CD4-positive, alpha-beta T cell treated with Interleukin-15 for 4 hours (primary cell): ENCODE results near the gene SAP30L.

ENCODE experiments used
- DNase-seq: peaks from one replicate; pipeline ENCODE4 v3.0.0-alpha.2; 2020; ENCODE audit warnings: low spot score

Gene SAP30L

DNA sequence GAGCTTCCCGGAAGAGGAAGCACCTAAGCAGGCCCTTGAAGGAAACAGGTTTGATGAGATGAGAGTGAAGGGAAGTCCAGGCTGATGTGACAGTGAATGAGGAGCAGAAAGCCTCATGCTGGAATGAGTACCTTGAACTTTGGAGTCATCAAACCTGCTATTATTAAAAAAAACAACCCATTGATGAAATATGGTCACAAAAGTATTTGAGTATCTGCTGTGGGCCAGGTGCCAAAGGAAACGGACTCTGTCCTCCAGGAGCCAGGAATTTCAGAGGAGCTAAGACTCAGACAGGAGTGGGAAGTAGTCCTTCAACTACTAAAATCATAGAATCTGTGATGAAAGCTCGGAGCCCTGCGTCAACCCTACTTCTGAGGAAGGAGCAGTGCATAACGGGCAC, 20.4 kb downstream of the SAP30L start:
- DNase-seq = no peak

GRCh38 chr5:154466671-154467070, 20.9 kb downstream of the SAP30L start:
- no peak for DNase-seq

- DNase-seq = peak; percentile 68
Measured at GRCh38 chr5:154467655-154468354, 22.0 kb downstream of the SAP30L start.

GRCh38 chr5:154470137-154470536, 24.3 kb downstream of the SAP30L start:
- no peak for DNase-seq

DNA sequence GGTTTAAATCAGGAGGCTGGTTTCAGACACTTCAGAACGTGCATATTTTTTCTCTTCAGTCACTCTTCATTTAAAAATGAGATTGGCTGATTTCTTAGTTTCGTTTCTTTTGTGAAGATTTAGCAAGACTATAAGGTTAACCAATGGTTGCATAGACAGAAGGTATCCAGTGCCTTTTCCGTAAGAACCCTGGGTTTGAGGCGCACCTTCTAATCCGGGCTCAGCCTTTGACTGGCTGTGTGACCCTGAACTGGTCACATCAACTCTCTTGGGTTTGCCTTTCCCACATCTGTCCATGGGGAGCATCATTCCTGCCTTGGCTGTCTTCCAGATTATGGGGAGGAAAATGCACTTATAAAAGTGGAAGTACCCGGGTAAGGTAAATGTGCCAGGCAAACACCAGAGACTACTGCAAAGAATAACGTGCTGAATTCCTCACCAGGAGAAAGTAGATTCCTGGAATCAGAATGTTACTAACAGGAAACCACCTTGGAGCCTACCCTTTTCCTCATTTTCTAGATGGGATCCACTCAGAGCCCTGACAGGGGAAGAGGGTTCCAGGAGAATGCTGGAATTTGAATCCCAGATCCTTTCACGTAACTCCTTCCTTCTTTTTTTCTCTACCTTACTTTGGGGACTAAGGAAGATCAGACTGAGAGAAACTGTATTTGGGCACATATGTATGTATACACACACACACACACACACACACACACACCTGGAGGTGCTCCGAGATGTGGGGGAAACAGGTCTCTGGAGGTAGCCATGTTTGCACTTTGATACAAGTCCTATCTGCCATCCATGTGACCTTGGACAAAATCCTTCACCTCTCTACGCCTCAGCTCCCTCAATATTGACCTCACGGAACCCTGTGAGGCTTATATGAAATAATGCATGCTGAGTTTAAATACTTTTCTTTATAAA, 25.4 kb downstream of the SAP30L start:
- no peak for DNase-seq

GRCh38 chr5:154472871-154473580, 27.2 kb downstream of the SAP30L start:
- no peak for DNase-seq

DNA sequence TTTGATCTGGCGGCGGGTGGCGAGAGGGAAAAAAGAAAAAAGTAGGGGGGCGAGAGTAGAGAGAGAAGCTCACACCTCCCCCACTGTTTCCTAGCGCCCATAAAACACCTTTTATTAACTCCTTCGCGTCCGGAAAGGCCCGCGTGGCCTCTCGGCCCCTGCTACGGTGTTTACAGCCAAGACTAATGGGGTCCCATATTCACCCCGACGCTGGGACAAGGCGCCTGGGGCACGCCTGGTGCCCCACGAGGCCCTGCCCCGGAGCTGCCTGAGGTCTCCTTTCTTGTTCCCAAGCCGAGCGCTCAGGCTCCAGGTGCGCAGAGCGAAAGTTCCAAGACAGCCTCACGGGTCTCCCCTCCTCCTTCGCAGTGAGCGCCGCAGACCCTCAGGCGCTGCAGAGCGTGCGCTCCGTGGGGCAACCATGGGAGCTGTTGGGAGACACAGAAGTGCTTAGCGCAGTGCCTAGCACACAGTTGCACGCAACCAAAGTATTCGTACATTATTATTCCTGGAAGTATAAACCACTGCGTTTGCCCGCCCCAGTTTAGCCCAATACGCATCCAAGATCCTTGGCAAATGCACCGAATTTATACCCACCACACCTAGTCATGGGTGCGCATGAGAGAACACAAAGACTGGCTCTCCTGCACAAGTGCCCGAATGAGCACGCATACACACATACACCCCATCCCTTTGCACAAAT, 27.9 kb downstream of the SAP30L start:
- DNase-seq = no peak

DNA sequence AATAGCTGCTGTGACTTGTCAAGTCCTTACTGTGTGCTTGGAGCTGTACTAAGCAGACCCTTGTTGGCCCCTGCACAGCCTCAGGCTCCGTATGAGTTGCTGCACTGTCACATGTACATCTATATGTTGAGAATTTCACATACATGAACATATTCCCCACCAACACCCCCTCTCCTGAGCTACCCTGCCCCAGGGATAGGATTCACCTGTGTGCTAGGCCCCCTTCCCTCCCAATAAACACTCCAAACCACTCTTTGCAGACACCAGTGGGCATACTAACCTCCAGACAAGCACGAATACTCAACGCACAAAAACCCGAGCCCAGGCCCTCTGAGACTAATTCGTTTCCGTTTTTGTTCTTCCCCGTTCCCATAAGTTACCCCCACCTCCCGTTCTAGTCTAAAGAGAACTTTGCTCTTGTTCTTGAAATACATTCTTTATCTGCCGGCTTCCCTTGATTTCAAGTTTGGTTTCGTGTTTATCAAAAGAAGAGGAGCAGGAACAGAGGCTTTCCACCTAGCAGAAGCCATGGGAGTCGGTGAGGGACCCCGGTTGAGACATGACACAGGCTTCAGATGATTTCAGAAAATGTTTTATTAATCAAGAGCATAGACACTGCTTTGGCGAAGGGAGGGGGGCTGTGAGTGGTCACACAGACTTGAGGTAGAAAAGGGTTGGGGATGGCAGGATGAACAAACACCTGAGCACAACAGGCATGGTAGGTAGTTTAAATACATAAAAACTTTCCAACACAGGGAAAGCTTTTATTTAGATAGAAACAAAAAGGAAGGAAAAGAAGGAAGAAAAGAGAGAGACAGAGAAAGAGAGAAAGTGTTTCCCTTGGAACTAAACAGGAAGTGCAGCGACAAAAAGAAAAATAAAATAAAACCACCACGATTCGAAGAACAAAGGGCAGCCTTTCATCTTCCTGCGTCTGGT, 28.9 kb downstream of the SAP30L start:
- DNase-seq = no peak

GRCh38 chr5:154475591-154476353, 30.0 kb downstream of the SAP30L start:
- DNase-seq = no peak

DNA sequence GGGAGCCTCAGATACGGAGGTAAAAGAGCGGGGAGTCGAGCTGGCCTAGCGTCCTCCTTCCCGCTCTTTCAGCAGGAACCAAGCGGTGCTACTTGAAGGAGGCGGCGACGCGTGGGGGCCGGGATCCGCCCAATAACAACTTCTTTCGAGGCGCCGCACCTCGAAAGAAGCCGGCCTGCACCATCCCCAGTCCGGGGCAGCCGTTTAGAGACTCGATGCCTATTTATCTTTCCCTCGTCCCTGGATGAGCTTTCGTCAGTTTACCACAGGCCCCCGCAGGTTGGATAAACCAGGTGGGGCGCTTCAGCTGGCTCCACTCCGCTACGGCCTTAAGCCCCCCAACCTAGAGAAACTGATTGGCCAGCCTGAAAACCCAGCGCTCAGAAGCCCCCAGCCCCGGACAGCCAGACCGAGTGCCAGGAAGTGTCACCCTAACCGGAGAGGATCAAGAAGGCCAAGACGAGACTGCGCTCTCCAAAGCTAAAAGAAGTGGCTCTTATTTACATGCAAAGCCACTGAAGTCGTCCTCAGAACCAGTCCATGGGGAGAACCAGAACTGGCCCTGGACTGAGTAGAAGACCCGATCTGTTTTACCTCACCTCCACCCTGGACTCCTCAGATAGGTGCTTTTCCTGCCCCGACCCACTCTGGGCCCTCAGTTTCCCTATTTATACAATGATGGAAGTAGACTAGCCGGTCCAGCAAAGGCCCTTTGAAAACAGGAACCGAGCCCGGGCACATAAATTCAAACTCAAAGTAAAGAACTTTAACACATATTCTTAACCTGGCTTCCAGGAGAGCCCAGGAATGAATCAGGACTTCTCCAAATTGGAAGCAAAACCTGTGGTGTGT, 30.8 kb downstream of the SAP30L start:
- DNase-seq = no peak

- no peak for DNase-seq
Measured at GRCh38 chr5:154477382-154478223, 31.8 kb downstream of the SAP30L start.

GRCh38 chr5:154478224-154478565, 32.4 kb downstream of the SAP30L start, which contains the start of gene HAND1:
Gene HAND1 (minus strand): TSS chr5:154478227. CDS start chr5:154478008, 219 bp downstream.
- DNase-seq = no peak

DNA sequence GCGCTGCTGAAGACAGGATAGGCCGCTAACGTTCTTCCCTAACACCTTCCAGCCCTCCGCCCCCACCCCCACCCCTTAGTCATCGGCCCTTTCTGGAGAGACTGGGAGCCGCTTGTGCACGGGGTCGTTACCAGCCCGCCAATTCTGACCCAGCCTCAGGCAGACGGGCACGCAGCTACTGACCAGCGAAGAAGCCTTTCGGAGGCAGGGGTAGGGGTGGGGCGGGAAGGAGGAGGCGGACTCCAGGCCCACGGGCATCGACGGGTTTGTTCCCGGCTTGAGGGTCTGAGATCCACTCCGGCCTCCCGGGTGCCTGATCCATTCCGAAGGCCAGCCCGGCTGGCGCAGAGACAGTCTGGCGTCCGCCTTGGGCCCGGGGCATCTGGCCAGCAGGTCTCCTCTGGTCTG, 33.0 kb downstream of the SAP30L start:
- DNase-seq = no peak

DNA sequence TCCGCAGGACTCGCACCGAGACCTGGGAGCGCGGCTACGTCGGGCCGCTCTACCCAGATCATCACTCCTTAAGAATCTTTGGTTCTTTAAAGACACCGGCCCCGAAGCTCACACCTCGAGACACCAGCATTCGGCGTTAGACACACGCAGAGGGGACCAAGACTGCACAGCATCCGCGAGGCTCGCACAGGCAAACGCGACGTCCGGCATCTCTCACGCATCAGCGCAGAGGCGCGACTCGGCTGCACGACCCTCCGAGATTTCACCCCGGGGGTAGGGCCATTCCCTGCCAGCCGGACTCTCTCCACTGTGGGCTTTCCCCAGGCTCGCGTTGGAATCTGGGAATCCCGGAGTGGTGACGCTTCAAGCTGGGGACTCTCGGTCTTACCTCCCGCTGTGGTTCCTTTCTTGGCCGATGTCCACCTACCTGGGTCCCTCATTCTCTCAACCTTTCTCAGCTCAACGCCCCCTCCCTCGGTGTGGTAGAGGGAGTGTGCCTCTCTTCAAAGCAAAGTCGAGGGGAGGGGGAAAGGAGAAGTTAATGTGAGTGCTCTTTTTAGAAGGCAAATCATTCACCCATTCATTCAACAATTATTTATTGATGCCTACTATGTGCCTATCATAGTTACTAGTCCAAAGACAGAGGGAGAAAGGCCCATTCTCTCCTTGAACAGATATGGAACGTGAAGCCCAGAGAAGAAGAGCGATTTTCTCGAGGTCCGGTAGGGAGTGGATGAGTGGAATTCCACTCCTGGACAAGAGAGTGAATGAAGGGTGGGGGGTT, 33.6 kb downstream of the SAP30L start:
- no peak for DNase-seq

DNA sequence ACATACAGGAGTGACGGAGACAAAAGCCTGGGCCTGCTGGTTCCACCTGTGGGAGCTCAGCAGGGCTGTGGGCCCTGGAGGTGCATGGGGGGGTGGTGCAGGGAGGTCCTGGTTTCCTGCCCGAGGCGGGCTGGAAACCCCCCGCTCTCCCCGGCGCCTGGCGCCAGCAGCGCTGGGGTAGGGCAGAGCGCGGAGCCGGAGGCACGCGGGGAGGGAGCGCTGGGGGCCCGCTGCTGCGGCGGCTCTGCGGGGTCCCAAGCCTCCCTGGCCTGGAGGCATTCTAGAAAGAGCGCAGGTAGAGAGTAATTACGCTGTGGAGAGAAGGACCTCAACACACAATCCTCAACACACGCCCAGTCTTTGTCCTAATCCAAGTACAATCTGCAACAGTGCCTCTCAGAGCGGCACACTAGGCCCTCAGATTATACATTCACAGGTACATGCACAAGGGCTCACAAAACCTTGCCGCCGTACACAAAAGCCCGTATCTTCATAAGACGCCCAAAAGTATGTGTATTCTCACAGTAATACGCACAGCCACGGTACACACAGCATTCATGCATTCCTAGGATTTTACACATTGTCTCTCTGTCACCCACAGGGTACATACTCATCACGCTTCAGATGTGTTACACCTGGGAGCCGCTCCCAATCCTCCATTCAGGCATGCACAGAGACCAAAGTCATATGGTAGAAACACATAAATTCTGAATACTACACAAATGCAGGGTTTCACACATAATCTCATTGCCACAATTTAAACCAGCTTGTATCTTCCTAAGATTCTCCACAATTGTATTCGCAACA, 34.4 kb downstream of the SAP30L start:
- no peak for DNase-seq

DNA sequence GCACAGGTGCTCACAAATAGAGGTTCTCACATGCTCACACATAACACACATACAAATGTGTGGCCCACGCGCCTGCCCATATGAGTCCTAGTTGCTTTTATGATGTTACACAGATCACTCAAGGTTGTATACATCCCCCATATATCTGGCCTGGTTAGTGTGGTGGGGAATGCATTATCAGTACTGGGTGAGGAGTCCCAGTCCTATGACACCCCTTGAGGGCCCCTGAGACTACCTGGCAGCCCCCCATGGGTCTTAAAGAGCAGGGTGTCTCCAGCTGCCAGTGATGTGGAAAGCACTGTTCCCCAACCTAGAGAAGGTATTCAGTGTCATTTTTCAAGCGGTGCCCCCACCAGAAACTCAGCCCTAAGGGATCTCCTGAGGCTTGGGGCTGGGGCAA, 35.0 kb downstream of the SAP30L start:
- DNase-seq = no peak
